GM21786 (cell line): ENCODE data around the gene COMMD10.
A peak's percentile ranks its signal among the peaks of the same experiment; 100 is the strongest.
"Not testable (repeated sequence)": the region's sequence is repeated elsewhere in the genome, so short reads cannot be mapped to it uniquely, and the experiment has no call there.

Experiments used
- ATAC-seq: cut with Tn5 transposase; IDR thresholded peaks from one replicate; pipeline ENCODE4 v1.9.1; 2021; ENCODE audit not compliant: unreplicated experiment

COMMD10 gene

DNA sequence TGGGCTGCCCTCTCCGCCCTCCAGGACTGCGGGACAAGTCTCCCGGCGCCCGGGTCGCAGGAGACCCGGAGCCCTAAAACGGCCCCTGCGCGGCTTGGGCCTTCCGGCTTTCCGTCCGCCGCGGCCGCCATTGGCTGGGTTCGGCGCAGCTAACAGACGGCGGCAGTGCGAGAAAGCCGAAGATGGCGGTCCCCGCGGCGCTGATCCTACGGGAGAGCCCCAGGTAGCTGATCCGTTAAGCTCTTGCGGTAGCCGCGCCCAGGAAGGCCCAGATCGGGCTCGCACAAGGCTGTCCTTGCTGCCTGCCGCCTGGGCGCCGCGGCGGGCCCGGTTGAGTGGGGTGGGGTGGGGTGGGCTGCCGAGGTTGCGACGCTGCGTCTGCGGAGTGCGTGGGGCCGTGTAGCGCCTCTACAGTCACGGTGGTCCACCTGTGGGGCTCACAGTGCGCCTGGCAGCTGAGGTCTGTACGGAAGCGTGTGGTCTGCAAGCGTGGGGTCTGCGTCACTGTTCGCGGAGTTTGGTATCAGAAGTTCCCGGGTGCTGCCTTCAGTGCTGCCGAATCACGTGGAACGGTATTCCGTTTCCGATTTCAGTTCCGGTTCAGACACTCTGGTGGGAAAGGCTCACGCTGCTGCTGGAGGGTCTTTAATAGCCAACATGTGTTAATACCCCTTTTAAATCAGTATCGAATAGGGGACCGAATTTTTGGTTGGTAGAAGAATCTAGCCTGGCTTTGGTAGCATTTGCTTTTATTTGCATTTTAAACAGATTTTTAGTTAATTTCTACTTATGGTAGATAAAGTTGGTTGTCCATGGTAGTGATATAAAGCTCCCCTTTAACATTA lies at the start of gene COMMD10:
Gene COMMD10 (plus strand): TSS at position 155 of the 845 bp plus-strand sequence.
- ATAC-seq = peak; percentile 84

GRCh38 chr5:116035123-116035522 lies 49.7 kb upstream of the COMMD10 start:
- ATAC-seq = no peak

DNA sequence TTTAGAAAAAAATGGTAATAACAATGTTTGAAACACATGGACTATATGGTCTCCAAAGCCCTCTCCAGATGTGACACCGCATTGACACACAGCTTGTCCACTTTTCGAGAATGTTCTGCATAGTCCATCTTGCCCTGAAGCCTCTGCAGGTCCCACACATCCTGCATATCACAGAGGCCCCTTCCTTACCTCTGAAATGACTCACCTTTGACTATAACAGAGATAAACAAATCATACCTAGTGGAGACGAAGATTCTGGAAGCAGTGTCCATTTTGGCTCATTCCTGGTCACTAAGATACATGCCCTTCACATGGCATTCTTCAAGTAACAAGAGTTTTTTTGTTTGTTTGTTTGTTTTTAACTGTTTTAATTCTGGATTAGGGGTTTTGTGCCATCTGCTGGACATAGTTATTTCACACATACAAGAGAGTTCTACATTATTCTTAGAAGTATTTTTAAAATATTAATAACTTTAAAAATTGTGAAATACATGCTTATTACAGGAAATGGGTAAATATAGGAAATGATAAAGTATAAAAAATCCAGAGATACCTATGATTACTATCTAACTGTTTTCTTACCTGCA lies 47.5 kb upstream of the COMMD10 start:
- ATAC-seq = no peak

DNA sequence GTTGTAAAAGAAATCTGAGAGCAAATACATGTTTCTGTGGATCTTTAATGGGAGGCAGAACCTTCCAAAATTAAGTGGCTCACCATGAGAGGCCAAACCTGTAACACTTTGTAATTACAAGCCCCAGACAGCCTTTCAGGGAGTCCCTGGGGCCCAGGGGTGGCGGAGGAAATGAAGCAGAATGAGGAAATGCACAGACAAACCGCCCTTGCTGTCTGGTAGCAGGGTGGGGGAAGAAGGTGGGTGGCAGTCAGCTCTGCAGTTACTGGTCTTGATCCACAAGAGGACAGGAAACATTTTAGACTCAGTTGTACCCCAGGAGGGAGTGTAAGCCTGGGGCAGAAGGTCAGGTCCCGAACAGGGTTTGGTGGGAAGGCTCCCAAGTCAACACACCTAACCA lies 46.0 kb upstream of the COMMD10 start:
- ATAC-seq = peak; percentile 73

- ATAC-seq = no peak
These were observed 42.5 kb upstream of the COMMD10 start for GRCh38 chr5:116042375-116042774.

DNA sequence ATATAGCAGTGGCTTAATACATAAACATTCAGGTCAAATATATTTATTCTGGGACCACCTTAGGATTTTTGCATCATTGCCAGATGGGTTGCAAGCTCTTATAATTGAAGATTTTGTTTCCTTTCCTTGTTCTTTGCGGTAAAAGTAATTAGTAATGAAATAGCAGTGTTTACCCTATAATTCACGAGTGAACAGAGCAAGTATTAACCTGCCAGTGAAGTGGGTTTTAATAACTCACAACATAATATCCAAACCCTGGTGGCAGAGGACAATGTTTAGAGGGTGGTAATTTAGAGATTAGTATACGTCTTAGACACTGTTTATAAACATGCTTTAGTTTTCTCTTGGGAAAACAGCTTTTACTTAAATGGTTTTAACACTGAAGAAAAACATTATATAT lies 40.8 kb upstream of the COMMD10 start:
- no peak for ATAC-seq

DNA sequence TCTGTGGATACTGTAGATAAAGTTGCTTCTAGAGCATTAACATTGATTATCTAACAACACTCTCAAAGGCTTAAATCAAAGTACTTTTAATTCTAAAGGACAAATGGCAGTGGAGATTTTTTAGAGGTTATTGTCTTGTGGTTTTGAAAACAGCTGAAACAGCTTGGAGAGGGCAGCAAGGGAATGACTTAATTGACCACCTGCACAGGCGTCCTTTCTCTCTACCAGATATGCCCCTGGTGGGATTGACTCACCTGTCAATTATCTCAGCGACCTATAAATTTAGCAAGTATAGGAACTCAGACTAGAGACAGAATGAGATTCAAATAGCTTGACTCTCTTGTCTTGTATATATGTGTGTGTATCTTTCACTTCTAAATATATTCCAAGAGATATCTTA lies 39.0 kb upstream of the COMMD10 start:
- no peak for ATAC-seq

GRCh38 chr5:116046261-116046660 lies 38.6 kb upstream of the COMMD10 start:
- ATAC-seq = no peak

DNA sequence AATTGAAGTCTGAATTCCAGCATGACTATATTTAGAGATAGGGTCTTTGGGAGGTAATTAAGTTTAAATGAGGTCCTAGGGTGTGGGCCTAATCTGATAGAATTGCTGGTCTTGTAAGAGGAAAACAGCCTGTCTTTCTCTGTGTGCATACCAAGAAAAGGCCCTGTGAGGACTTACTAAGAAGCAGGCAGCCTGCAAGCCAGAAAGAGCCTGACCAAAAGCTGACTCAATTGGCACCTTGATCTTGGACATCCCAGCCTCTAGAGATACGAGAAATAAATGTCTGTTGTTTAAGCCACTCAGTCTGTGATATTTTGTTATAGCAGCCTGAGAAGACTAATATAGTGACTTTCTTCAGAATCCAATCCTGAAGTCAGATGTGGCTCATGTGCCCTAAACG lies 38.0 kb upstream of the COMMD10 start:
- no peak for ATAC-seq

- ATAC-seq = no peak
These were observed 26.4 kb upstream of the COMMD10 start for GRCh38 chr5:116058346-116058936.

GRCh38 chr5:116062352-116062751 lies 22.5 kb upstream of the COMMD10 start:
- ATAC-seq = no peak

- ATAC-seq = no peak
These were observed 20.9 kb upstream of the COMMD10 start for GRCh38 chr5:116063950-116064349.

- no peak for ATAC-seq
These were observed 16.7 kb upstream of the COMMD10 start for GRCh38 chr5:116068028-116068632.

DNA sequence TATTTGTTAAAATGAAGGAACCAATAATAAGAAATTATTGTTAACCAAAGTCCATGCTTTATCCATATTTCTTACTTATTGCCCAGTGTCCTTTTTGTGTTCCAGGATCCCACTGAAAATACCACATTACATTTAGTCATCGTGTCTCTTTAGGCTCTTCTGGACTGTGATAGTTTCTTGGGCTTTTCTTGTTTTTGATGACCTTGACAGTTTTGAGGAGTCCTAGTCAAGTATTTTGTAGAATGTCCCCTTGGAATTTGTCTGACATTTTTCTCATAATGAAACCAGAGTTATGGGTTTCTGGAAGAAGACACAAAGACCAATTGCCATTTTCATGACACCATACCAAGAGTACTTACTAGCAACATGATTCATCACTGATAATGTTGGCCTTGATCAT lies 13.6 kb upstream of the COMMD10 start:
- no peak for ATAC-seq

DNA sequence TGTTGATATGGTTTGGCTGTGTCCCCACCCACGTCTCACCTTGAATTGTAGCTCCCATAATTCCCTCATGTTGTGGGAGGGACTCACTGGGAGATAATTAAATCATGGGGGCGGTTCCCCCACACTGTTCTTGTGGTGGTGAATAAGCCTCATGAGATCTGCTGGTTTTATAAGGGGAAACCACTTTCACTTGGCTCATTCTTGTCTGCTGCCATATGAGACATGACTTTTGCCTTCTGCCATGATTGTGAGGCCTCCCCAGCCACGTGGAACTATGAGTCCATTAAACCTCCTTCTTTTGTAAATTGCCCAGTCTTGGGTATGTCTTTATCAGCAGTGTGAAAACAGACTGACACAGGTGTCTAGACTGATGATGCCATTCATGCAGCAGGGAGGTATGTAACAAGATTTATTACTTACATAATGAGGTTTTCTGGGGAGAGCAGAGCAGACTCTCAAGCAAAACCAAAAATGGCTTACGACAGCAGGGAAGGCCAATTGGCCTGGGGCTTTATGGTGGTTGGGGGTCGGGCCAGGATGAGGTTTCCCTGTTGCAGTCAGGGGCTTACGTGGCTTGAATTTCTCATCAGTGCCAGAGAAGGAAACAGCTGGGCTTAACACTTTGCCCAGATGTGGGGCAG lies 9.5 kb upstream of the COMMD10 start:
- no peak for ATAC-seq

DNA sequence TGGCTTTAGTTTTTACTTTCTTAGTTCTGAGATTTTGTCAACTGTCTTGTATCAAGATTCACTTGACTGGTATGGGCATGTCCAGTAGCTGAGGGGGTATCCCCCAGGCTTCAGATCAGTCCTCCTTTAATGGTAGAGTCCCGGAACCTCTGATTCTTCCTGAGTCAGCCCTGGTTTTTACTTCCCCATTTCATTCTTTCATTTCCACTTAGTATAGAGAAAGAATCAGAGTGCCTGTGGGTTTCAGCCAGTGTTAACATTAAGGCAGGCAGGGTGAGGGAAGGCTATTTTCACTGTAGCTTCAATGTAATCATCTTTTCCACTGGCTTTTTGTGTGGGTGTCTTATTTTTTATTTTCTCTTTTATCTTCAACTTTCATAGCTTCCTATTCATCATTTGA lies 8.3 kb upstream of the COMMD10 start:
- ATAC-seq = peak; percentile 99

GRCh38 chr5:116078199-116078598 lies 6.6 kb upstream of the COMMD10 start:
- no peak for ATAC-seq

GRCh38 chr5:116084287-116084691 lies 536 bp upstream of the COMMD10 start:
- ATAC-seq = peak; percentile 44

DNA sequence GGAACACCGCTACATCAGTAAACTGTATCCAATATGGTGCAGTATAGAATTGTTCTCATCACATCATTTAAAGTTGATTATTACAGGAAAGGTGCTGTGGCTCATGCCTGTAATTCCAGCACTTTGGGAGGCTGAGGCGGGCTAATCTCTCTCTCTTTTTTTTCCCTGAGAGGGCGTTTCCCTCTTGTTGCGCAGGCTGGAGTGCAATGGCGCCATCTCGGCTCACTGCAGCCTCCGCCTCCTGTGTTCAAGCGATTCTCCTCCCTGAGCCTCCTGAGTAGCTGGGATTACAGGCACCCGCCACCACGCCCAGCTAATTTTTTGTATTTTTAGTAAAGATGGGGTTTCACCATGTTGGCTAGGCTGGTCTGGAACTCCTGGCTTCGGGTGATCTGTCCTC lies 1.5 kb downstream of the COMMD10 start:
- ATAC-seq = not testable (repeated sequence)

- no peak for ATAC-seq
These were observed 3.2 kb downstream of the COMMD10 start for GRCh38 chr5:116088062-116088461.

DNA sequence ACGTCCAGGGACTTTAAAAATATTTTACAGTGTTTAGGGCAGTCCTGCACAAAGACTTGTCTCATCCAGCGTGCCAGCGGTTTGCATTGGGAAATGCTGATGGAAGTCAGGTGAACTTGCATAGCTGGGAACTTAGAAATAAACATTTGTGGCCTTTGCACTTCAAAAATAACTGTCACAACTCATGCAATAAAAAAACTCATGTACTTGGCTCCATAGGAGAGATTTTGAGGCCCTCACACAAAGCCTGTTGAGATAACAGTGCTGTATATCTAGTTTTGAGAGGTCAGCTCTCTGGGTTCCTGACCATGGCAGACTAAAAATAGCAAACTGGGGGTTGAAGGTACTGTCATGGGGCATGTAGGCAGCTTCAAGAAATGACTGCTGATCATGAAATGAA lies 5.5 kb downstream of the COMMD10 start:
- no peak for ATAC-seq
